22Rv1 (cell line): Measurements from ENCODE around the gene ENTPD8.

Experiments used
- H3K27ac ChIP-seq: fragments of 450-650 bp; 2 replicates; pipeline ENCODE4 v1.5.1; 2017
- ZFX ChIP-seq: fragments of 450-650 bp; IDR thresholded peaks from 2 replicates; pipeline ENCODE4 v1.6.1; 2017; ENCODE audit warnings: antibody characterized with exemption, borderline replicate concordance
- TF ChIP-seq, protein P1 (sequence below): fragments of 450-650 bp; IDR thresholded peaks from 2 replicates; pipeline ENCODE4 v1.5.1; 2017; ENCODE audit warnings: mild to moderate bottlenecking

The ENTPD8 gene

GRCh38 chr9:137397675-137398423 is 43.3 kb downstream of the ENTPD8 start:
- no peak overlapping the region for H3K27ac ChIP-seq
- no peak for TF ChIP-seq ZFX

DNA sequence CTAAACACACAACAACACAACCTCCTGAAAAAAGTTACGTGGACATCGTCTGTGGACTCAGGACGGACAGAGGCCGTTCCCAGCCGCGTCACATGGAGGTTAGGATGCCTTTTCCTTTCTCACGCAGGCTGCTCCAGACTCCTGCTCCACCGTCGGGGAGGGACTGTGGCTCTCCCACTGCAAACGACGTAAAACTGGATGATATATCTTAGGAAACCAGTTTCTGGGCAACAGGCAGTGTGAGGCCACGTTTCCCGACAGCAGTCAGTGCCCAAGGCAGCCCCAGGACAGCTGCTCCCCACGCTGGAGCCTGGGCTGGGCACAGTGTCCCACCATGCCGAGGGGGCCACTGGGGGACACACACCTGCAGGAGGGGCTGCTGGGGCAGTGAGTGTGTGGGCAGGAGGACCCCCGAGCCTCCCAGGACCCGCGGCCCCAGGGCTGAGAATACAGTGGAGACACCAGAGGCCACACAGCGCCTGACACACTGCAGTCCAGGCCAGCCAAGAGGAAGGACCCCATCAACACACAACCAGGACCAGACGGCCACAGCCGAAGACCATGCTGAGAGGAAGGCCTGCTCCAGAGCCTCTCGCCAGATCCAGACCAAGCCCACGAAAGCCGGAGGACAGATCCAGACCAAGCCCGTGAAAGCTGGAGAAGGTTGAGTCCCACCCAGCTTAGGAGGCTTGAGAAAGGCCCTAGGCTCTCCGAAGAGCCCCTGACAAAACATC is 44.4 kb downstream of the ENTPD8 start:
- H3K27ac ChIP-seq, result no peak overlapping the region
- TF ChIP-seq, protein P1, sequence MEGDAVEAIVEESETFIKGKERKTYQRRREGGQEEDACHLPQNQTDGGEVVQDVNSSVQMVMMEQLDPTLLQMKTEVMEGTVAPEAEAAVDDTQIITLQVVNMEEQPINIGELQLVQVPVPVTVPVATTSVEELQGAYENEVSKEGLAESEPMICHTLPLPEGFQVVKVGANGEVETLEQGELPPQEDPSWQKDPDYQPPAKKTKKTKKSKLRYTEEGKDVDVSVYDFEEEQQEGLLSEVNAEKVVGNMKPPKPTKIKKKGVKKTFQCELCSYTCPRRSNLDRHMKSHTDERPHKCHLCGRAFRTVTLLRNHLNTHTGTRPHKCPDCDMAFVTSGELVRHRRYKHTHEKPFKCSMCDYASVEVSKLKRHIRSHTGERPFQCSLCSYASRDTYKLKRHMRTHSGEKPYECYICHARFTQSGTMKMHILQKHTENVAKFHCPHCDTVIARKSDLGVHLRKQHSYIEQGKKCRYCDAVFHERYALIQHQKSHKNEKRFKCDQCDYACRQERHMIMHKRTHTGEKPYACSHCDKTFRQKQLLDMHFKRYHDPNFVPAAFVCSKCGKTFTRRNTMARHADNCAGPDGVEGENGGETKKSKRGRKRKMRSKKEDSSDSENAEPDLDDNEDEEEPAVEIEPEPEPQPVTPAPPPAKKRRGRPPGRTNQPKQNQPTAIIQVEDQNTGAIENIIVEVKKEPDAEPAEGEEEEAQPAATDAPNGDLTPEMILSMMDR, result no peak
- TF ChIP-seq ZFX, result no peak

GRCh38 chr9:137396227-137396626 is 44.9 kb downstream of the ENTPD8 start:
- no peak overlapping the region for H3K27ac ChIP-seq
- TF ChIP-seq ZFX, result no peak
- TF ChIP-seq, protein P1, result no peak

DNA sequence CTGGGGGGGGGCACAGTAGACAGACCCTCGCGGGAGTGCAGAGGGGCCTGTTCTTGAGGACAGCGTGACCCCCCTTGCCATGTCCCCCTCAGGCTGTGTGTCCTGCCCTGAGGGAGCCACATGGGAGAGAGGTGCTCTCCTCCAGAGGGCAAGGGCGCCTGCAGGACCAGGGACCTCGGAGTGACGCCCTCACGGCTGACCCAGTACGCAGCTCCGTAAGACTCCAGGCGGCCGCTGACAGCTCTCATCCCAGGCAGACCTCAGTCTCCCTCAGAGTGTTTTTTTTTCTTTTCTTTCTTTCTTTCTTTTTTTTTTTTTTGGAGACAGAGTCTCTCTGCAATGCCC is 45.5 kb downstream of the ENTPD8 start:
- no peak overlapping the region for H3K27ac ChIP-seq
- TF ChIP-seq, protein P1, result no peak
- no peak for TF ChIP-seq ZFX

DNA sequence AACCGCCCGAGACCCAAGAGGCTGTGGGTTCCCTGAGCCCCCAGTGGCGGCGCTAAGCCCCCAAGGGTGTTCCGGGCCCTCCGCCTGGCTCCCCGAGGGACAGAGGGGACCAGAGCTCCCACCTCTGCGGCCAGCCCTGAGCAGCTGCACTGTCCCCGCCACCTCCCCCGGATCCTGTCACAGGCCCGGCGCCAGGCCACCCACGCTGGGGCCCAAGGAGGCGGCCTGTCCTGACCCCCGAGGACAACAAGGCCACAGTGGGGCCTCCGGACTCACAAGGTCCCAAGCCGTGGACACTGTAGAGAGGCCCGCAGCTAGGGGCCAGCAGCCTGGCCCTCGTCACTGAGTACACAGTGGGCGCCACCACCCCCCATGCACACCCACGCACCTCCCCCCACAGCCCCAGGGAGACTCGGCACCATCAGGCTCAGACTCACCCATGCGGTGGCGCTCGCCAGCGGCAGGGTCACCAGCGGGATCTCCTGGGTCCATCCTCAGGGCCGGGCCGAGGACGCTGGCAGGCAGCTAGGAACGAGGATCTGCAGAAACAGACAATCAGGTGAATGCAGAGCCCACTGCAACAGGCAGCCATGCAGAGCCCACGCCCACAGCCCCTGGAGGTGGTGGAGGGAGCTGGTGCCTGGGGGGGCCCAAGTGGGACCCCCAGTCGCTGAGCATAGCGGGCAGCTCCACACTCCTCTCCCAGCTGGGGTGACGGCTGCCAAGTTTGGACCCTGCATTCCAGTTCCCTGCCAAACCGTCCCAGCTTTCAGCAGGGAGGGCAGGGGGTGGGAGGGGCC is 46.1 kb downstream of the ENTPD8 start:
- TF ChIP-seq, protein P1, result no peak
- no peak for TF ChIP-seq ZFX
- no peak overlapping the region for H3K27ac ChIP-seq

- H3K27ac ChIP-seq, result no peak overlapping the region
- TF ChIP-seq, protein P1, result no peak
- TF ChIP-seq ZFX, result no peak
These were observed 47.7 kb downstream of the ENTPD8 start for GRCh38 chr9:137393176-137394150.
